Fibroblast of the aortic adventitia (primary cell): Measurements from ENCODE around the gene BICC1. TPM values are rescaled to one million over a fixed set of nuclear protein-coding genes. Genes with fewer than 3 reads are reported as not detected.

ENCODE experiments used
- DNase-seq: peaks from one replicate; pipeline ENCODE4 v3.0.0-alpha.2; 2010; ENCODE audit warnings: low read depth
- H3K4me3 ChIP-seq: 2 replicates; pipeline ENCODE4 v1.5.1; 2011; ENCODE audit warnings: low read depth, mild to moderate bottlenecking, control low read depth, low read length, moderate library complexity
- CTCF ChIP-seq: IDR thresholded peaks from 2 replicates; pipeline ENCODE4 v1.5.1; 2011; ENCODE audit warnings: mild to moderate bottlenecking, low read length, control low read depth, inconsistent platforms; ENCODE audit not compliant: insufficient read depth
- total RNA-seq: library from RNA; depleted of rRNA; stranded (reverse); fragments of >200 nt; gene quantifications from 2 replicates; pipeline ENCODE4 v1.2.3, GENCODE V29; 2012; ENCODE audit warnings: low replicate concordance

BICC1 gene
- total RNA-seq, 1 donor = 177 TPM

DNA sequence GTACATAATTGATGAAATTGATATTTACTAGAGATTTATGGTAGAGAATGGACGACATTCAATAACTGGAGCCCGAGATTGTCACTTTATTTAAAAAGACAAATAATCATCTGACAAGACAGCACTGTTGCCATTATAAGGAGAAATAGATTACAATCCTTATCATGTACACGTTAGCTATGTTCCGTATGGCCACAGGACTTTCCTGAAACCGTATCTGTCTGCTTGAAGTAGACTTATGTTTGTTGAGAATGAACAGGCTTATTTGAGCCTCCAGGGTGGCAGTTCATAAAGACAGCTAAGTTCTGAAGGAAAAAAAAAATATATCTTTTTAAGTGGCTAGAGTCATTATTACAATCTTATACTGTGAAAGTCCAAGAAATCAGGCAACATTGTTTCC, 317.2 kb downstream of the BICC1 start:
- H3K4me3 ChIP-seq = no peak overlapping the region

GRCh38 chr10:58830697-58831096, 318.0 kb downstream of the BICC1 start:
- DNase-seq = no peak
- no peak for TF ChIP-seq CTCF
- H3K4me3 ChIP-seq = no peak overlapping the region

More for the DNA sequence above, 317.2 kb downstream of the BICC1 start:
- no peak for TF ChIP-seq CTCF
- no peak for DNase-seq

- DNase-seq = peak; percentile 28
- H3K4me3 ChIP-seq = no peak overlapping the region
- TF ChIP-seq CTCF = no peak
Observed at GRCh38 chr10:58833771-58834561, 321.3 kb downstream of the BICC1 start.

DNA sequence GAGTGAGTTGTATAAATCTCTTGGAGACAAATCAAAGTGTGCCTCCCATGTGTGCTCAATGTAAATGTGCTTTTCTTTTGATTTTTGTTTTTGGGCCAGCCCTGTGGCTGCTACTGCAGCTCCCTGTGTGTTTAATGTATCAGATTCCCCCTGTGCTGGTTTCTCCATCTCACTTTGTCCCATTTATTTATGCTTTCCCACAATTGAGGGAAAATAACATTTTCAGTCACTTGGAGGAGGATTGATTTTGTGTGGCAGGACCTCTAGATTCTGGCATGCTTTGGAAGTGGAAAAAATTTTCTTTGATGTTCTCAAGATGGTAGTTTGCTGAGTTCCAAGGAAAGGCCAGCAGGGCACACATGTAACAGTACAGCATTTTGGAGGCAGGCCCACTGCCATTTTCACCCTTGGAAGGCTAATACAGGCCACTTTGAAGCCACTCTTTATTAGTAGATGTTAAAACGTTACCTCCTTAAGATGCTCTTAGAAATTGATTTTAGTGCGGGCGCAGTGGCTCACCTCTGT, 323.6 kb downstream of the BICC1 start:
- no peak for TF ChIP-seq CTCF
- no peak for DNase-seq
- H3K4me3 ChIP-seq = no peak overlapping the region

DNA sequence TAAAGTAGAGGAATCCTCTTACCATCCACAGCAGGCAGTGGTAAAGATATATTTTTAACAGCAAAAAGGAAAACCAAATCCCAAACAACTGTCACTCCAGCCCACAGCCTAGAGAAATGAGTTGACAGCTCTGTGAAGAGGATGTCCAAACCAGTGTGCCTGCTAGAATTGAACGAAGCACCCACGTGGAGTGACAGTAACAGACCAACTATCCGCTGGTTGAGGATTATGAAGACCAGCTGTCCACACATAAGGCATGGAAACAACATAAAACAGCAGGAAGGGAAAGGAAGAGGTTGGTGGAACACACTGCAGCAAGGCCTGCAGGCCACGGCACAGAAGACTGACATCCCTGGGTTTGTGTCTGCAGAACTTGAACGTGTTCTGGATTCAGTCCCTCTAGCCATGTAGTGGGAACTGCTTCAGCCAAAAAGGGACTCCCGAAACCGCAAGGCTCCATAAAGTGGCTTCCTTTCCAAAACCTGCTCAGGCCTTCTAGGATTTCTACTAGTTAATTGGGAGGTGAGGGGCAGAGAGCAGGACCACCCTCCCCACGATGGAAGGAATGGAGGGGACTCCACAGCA, 324.4 kb downstream of the BICC1 start:
- no peak for TF ChIP-seq CTCF
- H3K4me3 ChIP-seq = no peak overlapping the region
- DNase-seq = no peak

GRCh38 chr10:58837826-58838225, 325.2 kb downstream of the BICC1 start:
- DNase-seq = no peak
- no peak for TF ChIP-seq CTCF
- no peak overlapping the region for H3K4me3 ChIP-seq
